ENCODE data around the gene DSG1.

Gene DSG1

GRCh38 chr18:31354990-31355389, 37.0 kb downstream of the DSG1 start:
- no peak for DNase-seq

GRCh38 chr18:31356025-31356424, 38.1 kb downstream of the DSG1 start:
- DNase-seq, result no peak

GRCh38 chr18:31364190-31364589, 46.2 kb downstream of the DSG1 start:
- DNase-seq, result no peak

- DNase-seq, result no peak
Observed at GRCh38 chr18:31369478-31369877, 51.5 kb downstream of the DSG1 start.

- DNase-seq, result no peak
Observed at GRCh38 chr18:31371989-31372388, 54.0 kb downstream of the DSG1 start.

- DNase-seq, result no peak
Observed at GRCh38 chr18:31373641-31374040, 55.7 kb downstream of the DSG1 start.

GRCh38 chr18:31376477-31376876, 58.5 kb downstream of the DSG1 start, which contains the start of gene DSG4:
TSS of gene DSG4 (plus strand) at chr18:31376777. CDS start at chr18:31376912, 135 bp downstream.
- no peak for DNase-seq

GRCh38 chr18:31380912-31381311, 63.0 kb downstream of the DSG1 start:
- DNase-seq, result no peak

GRCh38 chr18:31382107-31382506, 64.1 kb downstream of the DSG1 start:
- no peak for DNase-seq

DNA sequence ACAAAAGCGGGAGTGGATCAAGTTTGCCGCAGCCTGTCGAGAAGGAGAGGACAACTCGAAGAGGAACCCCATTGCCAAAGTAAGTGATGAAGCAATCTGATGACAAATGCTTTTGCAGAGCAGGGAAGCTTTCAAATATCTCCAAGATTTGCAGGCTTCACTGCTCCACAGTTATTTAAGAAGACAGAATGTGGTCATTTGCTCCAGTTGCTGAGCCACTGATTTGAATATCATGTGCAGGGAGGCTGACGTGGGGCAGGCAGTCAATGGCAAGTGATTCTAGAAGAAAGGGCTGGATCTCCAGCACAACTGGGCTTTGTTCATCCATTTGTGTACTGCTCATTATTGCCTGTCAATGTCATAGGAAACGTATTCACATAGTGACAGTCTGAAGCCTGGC, 68.8 kb downstream of the DSG1 start:
- no peak for DNase-seq

GRCh38 chr18:31393286-31393685, 75.3 kb downstream of the DSG1 start:
- no peak for DNase-seq

DNA sequence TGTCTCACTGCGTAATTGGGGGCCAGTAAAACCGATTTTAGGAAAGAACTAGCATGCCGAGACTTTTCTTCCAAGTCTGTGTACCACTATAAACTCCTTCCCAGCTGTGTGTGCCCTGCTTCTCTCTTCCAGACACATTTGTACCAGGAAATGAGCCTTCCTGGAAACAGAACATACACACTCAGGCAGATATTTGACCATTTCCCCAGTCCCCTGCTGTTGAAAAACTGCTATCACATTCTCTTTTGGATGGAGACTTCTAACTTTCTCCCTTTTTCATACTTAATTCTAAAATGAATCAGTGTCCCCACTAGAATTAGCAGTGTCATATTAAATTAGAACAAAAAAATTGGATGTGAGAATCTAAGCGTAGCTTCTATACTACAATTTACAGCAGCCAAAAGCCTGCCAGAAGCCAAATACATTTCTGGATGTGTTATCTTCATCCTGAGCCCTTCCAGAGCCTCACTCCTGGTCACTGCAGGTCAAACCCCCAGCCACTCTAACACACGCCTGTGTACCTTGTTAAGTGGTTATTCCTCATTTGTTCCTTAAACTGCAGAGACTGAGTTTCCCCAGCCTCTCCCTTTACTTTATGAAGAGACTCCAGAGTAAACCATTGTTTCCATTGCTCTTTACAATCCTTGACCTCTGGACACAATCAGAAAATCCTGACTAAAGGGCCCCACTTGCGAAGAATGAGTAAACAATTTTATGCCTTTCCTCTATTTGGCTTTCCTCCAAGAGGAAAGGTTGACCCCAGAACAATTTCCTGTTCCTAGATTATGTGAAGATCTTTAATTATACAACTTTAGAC, 79.0 kb downstream of the DSG1 start:
- no peak for DNase-seq

- no peak for DNase-seq
Observed at GRCh38 chr18:31398191-31398590, 80.2 kb downstream of the DSG1 start.

DNA sequence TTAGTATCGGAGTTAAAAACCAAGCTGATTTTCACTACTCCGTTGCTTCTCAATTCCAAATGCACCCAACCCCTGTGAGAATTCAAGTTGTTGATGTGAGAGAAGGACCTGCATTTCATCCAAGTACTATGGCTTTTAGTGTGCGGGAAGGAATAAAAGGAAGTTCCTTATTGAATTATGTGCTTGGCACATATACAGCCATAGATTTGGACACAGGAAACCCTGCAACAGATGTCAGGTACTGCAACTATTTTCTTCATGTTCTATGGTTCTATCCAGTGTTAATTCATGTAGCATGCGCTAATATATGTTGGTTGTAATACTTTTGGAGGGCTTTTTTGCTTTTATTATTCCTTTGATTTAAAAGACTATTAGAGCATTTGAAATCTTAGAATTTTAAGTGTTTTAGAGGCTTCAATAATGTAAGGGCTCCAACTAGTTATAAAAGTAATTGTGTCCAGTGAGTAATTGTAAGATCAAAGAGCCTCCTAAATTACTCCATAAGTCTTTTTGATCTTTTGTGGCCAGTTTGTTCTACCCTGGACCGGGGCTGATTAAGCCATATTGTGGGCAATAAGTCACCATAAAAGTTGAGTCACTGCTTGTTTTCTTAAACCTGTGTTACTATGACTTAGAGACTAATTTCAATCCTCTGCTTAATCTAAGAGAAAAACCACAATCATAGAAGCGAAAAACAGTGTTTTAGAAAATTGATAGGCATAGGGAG, 81.5 kb downstream of the DSG1 start:
- no peak for DNase-seq

GRCh38 chr18:31401156-31402025, 83.4 kb downstream of the DSG1 start:
- no peak for DNase-seq

DNA sequence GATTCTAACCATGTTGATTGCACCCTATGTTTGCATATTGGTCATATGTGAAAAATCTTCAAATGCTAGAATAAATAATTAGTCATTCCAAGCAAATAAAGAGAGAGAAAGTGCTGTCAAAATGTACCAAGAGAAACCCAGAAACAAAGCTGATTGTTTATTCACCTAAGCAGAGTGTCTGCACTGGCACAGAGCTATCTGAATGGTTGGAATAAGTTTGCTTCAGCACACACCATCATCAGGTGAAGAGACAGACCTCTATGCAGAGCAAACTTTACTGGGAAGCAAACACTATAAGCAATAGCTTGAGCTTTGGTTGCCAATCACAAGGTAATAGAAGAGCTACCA, 84.0 kb downstream of the DSG1 start:
- DNase-seq, result no peak

DNA sequence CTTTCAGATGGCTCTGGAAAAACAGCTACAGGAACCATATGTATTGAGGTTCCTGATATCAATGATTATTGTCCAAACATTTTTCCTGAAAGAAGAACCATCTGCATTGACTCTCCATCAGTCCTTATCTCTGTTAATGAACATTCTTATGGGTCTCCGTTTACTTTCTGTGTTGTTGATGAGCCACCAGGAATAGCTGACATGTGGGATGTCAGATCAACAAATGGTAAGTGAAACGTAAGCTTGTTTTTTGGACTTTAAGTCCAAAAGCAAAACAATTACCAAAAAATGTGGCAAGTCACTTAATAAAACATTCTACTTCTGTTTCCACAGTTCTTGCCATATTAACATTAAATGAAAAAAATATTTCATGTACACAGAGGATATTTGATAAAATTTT, 85.4 kb downstream of the DSG1 start:
- DNase-seq, result no peak
